Naive thymus-derived CD4-positive, alpha-beta T cell (primary cell): Measurements from ENCODE around the gene GCNT3. TPM values are rescaled to one million over a fixed set of nuclear protein-coding genes. Genes with fewer than 3 reads are reported as not detected.
A peak's percentile ranks its signal among the peaks of the same experiment; 100 is the strongest.

ENCODE experiments used
- ATAC-seq: fragments of 150-1000 bp; cut with Tn5 transposase; 2 replicates; pipeline ENCODE4 v1.10.0; 2021; ENCODE audit warnings: mild to moderate bottlenecking, moderate library complexity
- CTCF ChIA-PET: fragments of 350-600 bp; sonication (Branson Sonifier 250); formaldehyde crosslinking; loops from one replicate; lab custom pipeline; 2021; ENCODE audit warnings: antibody characterized with exemption; lab: Charles Lee
- POLR2A ChIA-PET: fragments of 350-600 bp; sonication (Branson Sonifier 250); formaldehyde crosslinking; loops from one replicate; lab custom pipeline; 2021; ENCODE audit warnings: antibody characterized with exemption, inconsistent platforms; lab: Charles Lee
- DNase-seq, 9 donors: peaks; one replicate each; pipeline versions ENCODE4 v3.0.0 to v3.0.0-alpha.2; 2020 to 2022; ENCODE audit warnings: mixed read lengths in 1 of 9
- H3K27ac ChIP-seq: one replicate; pipeline ENCODE4 v1.7.0; 2013; ENCODE audit warnings: mild to moderate bottlenecking, low read depth, low read length, moderate library complexity
- H3K27me3 ChIP-seq, 2 donors: one replicate each; pipeline ENCODE4 v1.7.0; 2013; ENCODE audit warnings: low read length in 2 of 2, mild to moderate bottlenecking in 2 of 2, moderate library complexity in 2 of 2; ENCODE audit not compliant: control insufficient read depth in 2 of 2, insufficient read depth in 2 of 2
- H3K36me3 ChIP-seq, 3 experiments: 1 replicate in 2 of 3; 2 replicates in 1 of 3; pipeline ENCODE4 v1.7.0; 2013; ENCODE audit warnings: low read length in 3 of 3, mild to moderate bottlenecking in 3 of 3, moderate library complexity in 1 of 3; ENCODE audit not compliant: insufficient read depth in 3 of 3, control insufficient read depth in 2 of 3
- H3K4me1 ChIP-seq, 2 donors: one replicate each; pipeline ENCODE4 v1.7.0; 2013; ENCODE audit warnings: low read length in 2 of 2, mild to moderate bottlenecking in 2 of 2, moderate library complexity in 1 of 2; ENCODE audit not compliant: control insufficient read depth in 2 of 2, insufficient read depth in 2 of 2
- H3K4me3 ChIP-seq: 2 replicates; pipeline ENCODE4 v1.7.0; 2013; ENCODE audit warnings: mild to moderate bottlenecking, low read length
- H3K9me3 ChIP-seq, 3 experiments: 1 replicate in 2 of 3; 2 replicates in 1 of 3; pipeline ENCODE4 v1.7.0; 2013; ENCODE audit warnings: low read length in 3 of 3; ENCODE audit not compliant: control insufficient read depth in 2 of 3
- H3K27ac Mint-ChIP-seq, 9 donors: one replicate each; pipeline ENCODE4 v1.8.0; 2020 to 2022; ENCODE audit warnings: mixed read lengths in 9 of 9, mild to moderate bottlenecking in 8 of 9, moderate library complexity in 5 of 9, inconsistent platforms in 2 of 9
- H3K27me3 Mint-ChIP-seq, 5 donors: one replicate each; pipeline ENCODE4 v1.8.0; 2021 to 2022; ENCODE audit warnings: mixed read lengths in 5 of 5, mild to moderate bottlenecking in 1 of 5
- H3K36me3 Mint-ChIP-seq, 5 donors: one replicate each; pipeline ENCODE4 v1.8.0; 2020 to 2022; ENCODE audit warnings: mixed read lengths in 5 of 5, mild to moderate bottlenecking in 3 of 5, inconsistent platforms in 1 of 5
- H3K4me1 Mint-ChIP-seq, 7 donors: one replicate each; pipeline ENCODE4 v1.8.0; 2020 to 2022; ENCODE audit warnings: mixed read lengths in 7 of 7, mild to moderate bottlenecking in 3 of 7, inconsistent platforms in 1 of 7
- H3K4me3 Mint-ChIP-seq, 10 donors: one replicate each; pipeline ENCODE4 v1.8.0; 2020 to 2022; ENCODE audit warnings: mild to moderate bottlenecking in 10 of 10, mixed read lengths in 10 of 10, moderate library complexity in 6 of 10, inconsistent platforms in 2 of 10
- H3K9me3 Mint-ChIP-seq, 11 donors: one replicate each; pipeline ENCODE4 v1.8.0; 2020 to 2022; ENCODE audit warnings: mixed read lengths in 11 of 11, mild to moderate bottlenecking in 4 of 11, inconsistent platforms in 1 of 11, moderate library complexity in 1 of 11
- intact Hi-C, 2 donors: fragments of 100-400 bp; cut with micrococcal nuclease; formaldehyde crosslinking; loops; one replicate each; pipeline ENCODE4 v1.15.1; 2023
- polyA plus RNA-seq, 2 donors: library from polyadenylated mRNA; unstranded; fragments of 300-500 nt; fragmentation: Illumina TruSeq; gene quantifications; one replicate each; pipeline ENCODE4 v1.2.3, GENCODE V29; 2021
- total RNA-seq, 6 experiments: library from RNA in 5 of 6; stranded (reverse) in 5 of 6; gene quantifications; 1 replicate in 5 of 6; 2 replicates in 1 of 6; pipeline ENCODE4 v1.2.3 and lab custom pipeline; 2021 to 2026

The GCNT3 gene
- total and polyA plus RNA-seq, 7 experiments from 2014 or later, result not detected

GRCh38 chr15:59649603-59650002 lies 38.0 kb downstream of the GCNT3 start:
- no peaks in the 10 kb centered on the region for H3K9me3 ChIP-seq
- no peak overlapping the region for H3K27ac ChIP-seq
- ChIA-PET CTCF (interaction anchor here (0.6 kb wide), 1 partner anchor 10 kb away, joined by 3 read pairs; no protein-coding TSS in a partner anchor), POLR2A (no interaction called here)
- Mint-ChIP-seq H3K27me3 (no peaks in the 10 kb centered on the region), H3K36me3 (peaks cover 10 to 36% (median 22%) of the 10 kb centered on the region in 5 donors), H3K9me3 (peaks cover 0 to 3% (median 0%) of the 10 kb centered on the region in 11 donors), H3K4me3 (no peak overlapping the region), H3K27ac (peak overlapping the region in 1 of 9 donors; percentile 37), H3K4me1 (peaks cover 5 to 29% (median 10%) of the 10 kb centered on the region in 7 donors)
- H3K4me1 ChIP-seq, result peaks cover 0 to 7% of the 10 kb centered on the region in 2 donors
- ATAC-seq (no peak), DNase-seq (no peak)
- intact Hi-C loops, result loop anchor here in 1 of 2 donors (10.0 kb wide), 1 partner anchor 665 kb away; the partner anchor contains the start of gene RNF111
- H3K4me3 ChIP-seq, result no peak overlapping the region
- peaks cover 2 to 62% (median 3%) of the 10 kb centered on the region in 3 experiments for H3K36me3 ChIP-seq
- no peaks in the 10 kb centered on the region for H3K27me3 ChIP-seq

GRCh38 chr15:59654046-59654445 lies 42.5 kb downstream of the GCNT3 start:
- H3K36me3 ChIP-seq, result peaks cover 0 to 44% (median 0%) of the 10 kb centered on the region in 3 experiments
- Mint-ChIP-seq H3K27ac (no peak overlapping the region), H3K4me1 (peaks cover 6 to 30% (median 11%) of the 10 kb centered on the region in 7 donors), H3K9me3 (peaks cover 0 to 3% (median 0%) of the 10 kb centered on the region in 11 donors), H3K36me3 (peaks cover 6 to 25% (median 16%) of the 10 kb centered on the region in 5 donors), H3K4me3 (no peak overlapping the region), H3K27me3 (no peaks in the 10 kb centered on the region)
- ATAC-seq (no peak), DNase-seq (no peak)
- H3K9me3 ChIP-seq, result no peaks in the 10 kb centered on the region
- intact Hi-C loops, result loop anchor here in 1 of 2 donors (10.0 kb wide), 1 partner anchor 669 kb away; the partner anchor contains the start of gene RNF111
- H3K4me1 ChIP-seq, result peaks cover 18% of the 10 kb centered on the region in 2 donors
- no peaks in the 10 kb centered on the region for H3K27me3 ChIP-seq
- H3K27ac ChIP-seq, result no peak overlapping the region
- H3K4me3 ChIP-seq, result no peak overlapping the region
- POLR2A ChIA-PET, result interaction anchor here (0.6 kb wide), 1 partner anchor 518 kb away, joined by 3 read pairs; no protein-coding TSS in a partner anchor
- CTCF ChIA-PET, result no interaction called here

GRCh38 chr15:59656897-59657634 lies 45.5 kb downstream of the GCNT3 start, which contains the start of gene GTF2A2:
Gene GTF2A2, minus strand, starts transcription at chr15:59657515. Its CDS starts 5,238 bp downstream, at chr15:59652277.
- Histone ChIP-seq H3K27ac (peak within 1 kb of the TSS; percentile 89), H3K36me3 (peaks cover 0 to 24% (median 0%) of the 10 kb centered on the region in 3 experiments), H3K4me1 (peaks cover 18% of the 10 kb centered on the region in 2 donors), H3K9me3 (no peaks in the 10 kb centered on the region), H3K4me3 (peak within 1 kb of the TSS; percentile 77), H3K27me3 (no peaks in the 10 kb centered on the region)
- DNase-seq, result peak; percentile 81 to 95 (median 89)
- H3K9me3 Mint-ChIP-seq, result peaks cover 0 to 3% (median 0%) of the 10 kb centered on the region in 11 donors
- peaks cover 4 to 17% (median 11%) of the 10 kb centered on the region in 7 donors for H3K4me1 Mint-ChIP-seq
- intact Hi-C loops, result loop anchor here (1.0 to 10.0 kb wide), 9 partner anchors 32 to 886 kb away; partner anchors contain the start of genes BNIP2 (in 2 of the 2), RNF111 (in 2 of the 2), SLTM (in 2 of the 2) and ICE2 (in 1 of the 2)
- no peaks in the 10 kb centered on the region for H3K27me3 Mint-ChIP-seq
- H3K36me3 Mint-ChIP-seq, result peaks cover 4 to 19% (median 13%) of the 10 kb centered on the region in 5 donors
- CTCF ChIA-PET, result interaction anchor here (0.6 to 1.1 kb wide), 2 partner anchors 30 to 668 kb away, joined by 3 read pairs; no protein-coding TSS in a partner anchor
- peak within 1 kb of the TSS in 4 of 9 donors; percentile 76 to 88 (median 78) for H3K27ac Mint-ChIP-seq
- POLR2A ChIA-PET, result interaction anchor here (0.6 to 2.6 kb wide), 3 partner anchors 24 to 126 kb away, joined by 4 to 35 read pairs (median 4); partner anchors contain the start of gene BNIP2
- peak within 1 kb of the TSS in 7 of 10 donors; percentile 18 to 52 (median 26) for H3K4me3 Mint-ChIP-seq
- peak; percentile 99 for ATAC-seq

- peak overlapping the region; percentile 77 for H3K4me3 ChIP-seq
- H3K4me3 Mint-ChIP-seq, result no peak overlapping the region
- peaks cover 0 to 23% (median 0%) of the 10 kb centered on the region in 3 experiments for H3K36me3 ChIP-seq
- intact Hi-C loops, result loop anchor here (1.0 to 10.0 kb wide), 9 partner anchors 32 to 886 kb away; partner anchors contain the start of genes BNIP2 (in 2 of the 2), RNF111 (in 2 of the 2), SLTM (in 2 of the 2) and ICE2 (in 1 of the 2)
- H3K9me3 ChIP-seq, result no peaks in the 10 kb centered on the region
- ATAC-seq, result peak; percentile 27
- ChIA-PET CTCF (interaction anchor here (0.6 to 1.1 kb wide), 2 partner anchors 30 to 668 kb away, joined by 3 read pairs; no protein-coding TSS in a partner anchor), POLR2A (interaction anchor here (0.6 to 2.6 kb wide), 3 partner anchors 23 to 32 kb away, joined by 4 to 35 read pairs (median 5); partner anchors contain the start of gene BNIP2)
- H3K4me1 ChIP-seq, result peaks cover 18% of the 10 kb centered on the region in 2 donors
- peak overlapping the region in 2 of 9 donors; percentile 76 to 88 for H3K27ac Mint-ChIP-seq
- peaks cover 4 to 19% (median 8%) of the 10 kb centered on the region in 5 donors for H3K36me3 Mint-ChIP-seq
- DNase-seq, result no peak
- H3K27me3 ChIP-seq, result no peaks in the 10 kb centered on the region
- peak overlapping the region; percentile 89 for H3K27ac ChIP-seq
- H3K4me1 Mint-ChIP-seq, result peaks cover 3 to 14% (median 9%) of the 10 kb centered on the region in 7 donors
- H3K27me3 Mint-ChIP-seq, result no peaks in the 10 kb centered on the region
- H3K9me3 Mint-ChIP-seq, result no peaks in the 10 kb centered on the region
Measured at GRCh38 chr15:59657635-59658125, 46.1 kb downstream of the GCNT3 start.

- ChIA-PET POLR2A (interaction anchor here (0.6 kb wide), 1 partner anchor 29 kb away, joined by 3 read pairs; no protein-coding TSS in a partner anchor), CTCF (no interaction called here)
- peaks cover 0 to 23% (median 9%) of the 10 kb centered on the region in 3 experiments for H3K36me3 ChIP-seq
- H3K4me3 ChIP-seq, result no peak overlapping the region
- H3K27me3 ChIP-seq, result no peaks in the 10 kb centered on the region
- peaks cover 12 to 18% of the 10 kb centered on the region in 2 donors for H3K4me1 ChIP-seq
- intact Hi-C loops, result loop anchor here (5.0 to 10.0 kb wide), 2 partner anchors 672 to 675 kb away; partner anchors contain the start of gene RNF111 (in 2 of the 2)
- Mint-ChIP-seq H3K9me3 (no peaks in the 10 kb centered on the region), H3K4me1 (peaks cover 0 to 13% (median 5%) of the 10 kb centered on the region in 7 donors), H3K27me3 (no peaks in the 10 kb centered on the region), H3K36me3 (peaks cover 4 to 23% (median 8%) of the 10 kb centered on the region in 5 donors), H3K27ac (peak overlapping the region in 6 of 9 donors; percentile 14 to 75 (median 60)), H3K4me3 (peak overlapping the region in 5 of 10 donors; percentile 14 to 58 (median 48))
- no peaks in the 10 kb centered on the region for H3K9me3 ChIP-seq
- no peak overlapping the region for H3K27ac ChIP-seq
- DNase-seq (no peak), ATAC-seq (no peak)
Measured at GRCh38 chr15:59659366-59659765, 47.8 kb downstream of the GCNT3 start.

- H3K4me3 ChIP-seq, result no peak overlapping the region
- H3K27ac ChIP-seq, result no peak overlapping the region
- no peaks in the 10 kb centered on the region for H3K9me3 ChIP-seq
- intact Hi-C loops, result no loop called here
- DNase-seq (no peak), ATAC-seq (no peak)
- peaks cover 6 to 27% (median 8%) of the 10 kb centered on the region in 5 donors for H3K36me3 Mint-ChIP-seq
- no peak overlapping the region for H3K27ac Mint-ChIP-seq
- ChIA-PET CTCF (no interaction called here), POLR2A (interaction anchor here (0.6 to 1.0 kb wide), 2 partner anchors 26 to 738 kb away, joined by 3 read pairs; no protein-coding TSS in a partner anchor)
- H3K36me3 ChIP-seq, result peaks cover 0 to 28% (median 9%) of the 10 kb centered on the region in 3 experiments
- no peak overlapping the region for H3K4me3 Mint-ChIP-seq
- H3K9me3 Mint-ChIP-seq, result no peaks in the 10 kb centered on the region
- H3K27me3 ChIP-seq, result no peaks in the 10 kb centered on the region
- peaks cover 0 to 13% (median 5%) of the 10 kb centered on the region in 7 donors for H3K4me1 Mint-ChIP-seq
- H3K27me3 Mint-ChIP-seq, result no peaks in the 10 kb centered on the region
- peaks cover 0 to 5% of the 10 kb centered on the region in 2 donors for H3K4me1 ChIP-seq
Measured at GRCh38 chr15:59662260-59662659, 50.7 kb downstream of the GCNT3 start.
